ENCODE measurements around the gene LYSMD1.

DNA sequence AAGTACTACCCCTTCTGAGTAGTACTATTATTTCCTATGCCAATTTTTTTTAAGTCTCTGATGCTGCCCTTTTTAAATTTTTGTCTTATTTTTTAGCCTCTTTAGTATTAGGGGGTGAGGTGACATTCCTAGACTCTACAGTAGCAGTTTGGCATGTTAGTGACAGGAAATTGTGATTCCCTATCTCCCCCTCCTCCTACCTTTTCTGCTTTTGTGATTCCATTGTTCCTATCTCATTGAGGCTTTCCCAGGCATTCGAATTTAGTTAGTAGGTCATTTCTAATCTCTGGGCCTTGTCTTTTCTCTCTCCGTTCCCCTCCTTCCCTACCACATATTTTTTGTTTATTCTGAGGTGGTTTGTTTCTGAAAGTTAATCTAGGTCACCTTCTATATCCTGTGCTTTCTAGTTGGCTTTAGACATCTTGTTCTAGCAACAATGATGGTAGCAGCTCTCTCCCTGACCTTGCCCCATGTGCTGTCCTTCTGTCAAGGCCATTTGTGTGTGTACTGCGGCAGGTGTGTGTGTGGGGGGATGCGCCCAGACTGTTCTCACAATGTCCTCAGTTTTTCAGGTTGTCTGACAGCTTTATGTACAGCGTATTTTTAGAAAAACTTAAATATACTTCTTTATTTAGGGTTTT, 40.8 kb downstream of the LYSMD1 start:
- TF ChIP-seq, protein P1, sequence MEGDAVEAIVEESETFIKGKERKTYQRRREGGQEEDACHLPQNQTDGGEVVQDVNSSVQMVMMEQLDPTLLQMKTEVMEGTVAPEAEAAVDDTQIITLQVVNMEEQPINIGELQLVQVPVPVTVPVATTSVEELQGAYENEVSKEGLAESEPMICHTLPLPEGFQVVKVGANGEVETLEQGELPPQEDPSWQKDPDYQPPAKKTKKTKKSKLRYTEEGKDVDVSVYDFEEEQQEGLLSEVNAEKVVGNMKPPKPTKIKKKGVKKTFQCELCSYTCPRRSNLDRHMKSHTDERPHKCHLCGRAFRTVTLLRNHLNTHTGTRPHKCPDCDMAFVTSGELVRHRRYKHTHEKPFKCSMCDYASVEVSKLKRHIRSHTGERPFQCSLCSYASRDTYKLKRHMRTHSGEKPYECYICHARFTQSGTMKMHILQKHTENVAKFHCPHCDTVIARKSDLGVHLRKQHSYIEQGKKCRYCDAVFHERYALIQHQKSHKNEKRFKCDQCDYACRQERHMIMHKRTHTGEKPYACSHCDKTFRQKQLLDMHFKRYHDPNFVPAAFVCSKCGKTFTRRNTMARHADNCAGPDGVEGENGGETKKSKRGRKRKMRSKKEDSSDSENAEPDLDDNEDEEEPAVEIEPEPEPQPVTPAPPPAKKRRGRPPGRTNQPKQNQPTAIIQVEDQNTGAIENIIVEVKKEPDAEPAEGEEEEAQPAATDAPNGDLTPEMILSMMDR (IDR thresholded peaks at IDR 0.05 in 4 of 5, conservative IDR thresholded peaks at IDR 0.05 in 1 of 5): no peak
- TF ChIP-seq POLR2A (IDR thresholded peaks at IDR 0.05): no peak
